IPS DF 4.7 (cell line): ENCODE data around the gene PCDHB2.
"Not testable (repeated sequence)": the region's sequence is repeated elsewhere in the genome, so short reads cannot be mapped to it uniquely, and the experiment has no call there.

Source experiments
- DNase-seq: peaks from one replicate; pipeline ENCODE4 v3.0.0-alpha.2; 2013; ENCODE audit warnings: low spot score; ENCODE audit errors: extremely low read depth

The PCDHB2 gene

GRCh38 chr5:141094481-141095262 lies at the start of gene PCDHB2:
Gene PCDHB2, plus strand, starts transcription at chr5:141094615. Its CDS starts 176 bp downstream, at chr5:141094791.
- peak; percentile 85 for DNase-seq

- no peak for DNase-seq
These were observed 43.5 kb upstream of the PCDHB2 start, which contains the start of gene PCDHB1 for GRCh38 chr5:141050622-141051520. Gene PCDHB1, plus strand, starts transcription at chr5:141051374. Its CDS starts 97 bp downstream, at chr5:141051471.

GRCh38 chr5:141051521-141051866 lies 42.9 kb upstream of the PCDHB2 start:
- no peak for DNase-seq

GRCh38 chr5:141077826-141078225 lies 16.6 kb upstream of the PCDHB2 start:
- DNase-seq: no peak

- DNase-seq: no peak
These were observed 12.2 kb upstream of the PCDHB2 start for GRCh38 chr5:141082228-141082627.

GRCh38 chr5:141084487-141084989 lies 9.9 kb upstream of the PCDHB2 start:
- DNase-seq: no peak

- no peak for DNase-seq
These were observed 837 bp downstream of the PCDHB2 start for GRCh38 chr5:141095263-141095641.

- not testable (repeated sequence) for DNase-seq
These were observed 1.8 kb downstream of the PCDHB2 start for GRCh38 chr5:141096181-141096580.

- DNase-seq: not testable (repeated sequence)
These were observed 2.2 kb downstream of the PCDHB2 start for GRCh38 chr5:141096586-141096985.

GRCh38 chr5:141100243-141100805 lies 5.9 kb downstream of the PCDHB2 start, which contains the start of gene PCDHB3:
Gene PCDHB3, plus strand, starts transcription at chr5:141100473. Its CDS starts 177 bp downstream, at chr5:141100650.
- DNase-seq: peak; percentile 60

GRCh38 chr5:141101059-141101458 lies 6.6 kb downstream of the PCDHB2 start:
- no peak for DNase-seq

- DNase-seq: not testable (repeated sequence)
These were observed 7.7 kb downstream of the PCDHB2 start for GRCh38 chr5:141102070-141102469.

- DNase-seq: not testable (repeated sequence)
These were observed 8.1 kb downstream of the PCDHB2 start for GRCh38 chr5:141102471-141102870.

- no peak for DNase-seq
These were observed 10.9 kb downstream of the PCDHB2 start for GRCh38 chr5:141105350-141105749.

- no peak for DNase-seq
These were observed 24.8 kb downstream of the PCDHB2 start for GRCh38 chr5:141119250-141119649.

GRCh38 chr5:141121563-141121962 lies 27.1 kb downstream of the PCDHB2 start, which contains the start of gene PCDHB4:
Gene PCDHB4, plus strand, starts transcription at chr5:141121818. Its CDS starts 181 bp downstream, at chr5:141121999.
- peak; percentile 22 for DNase-seq

- DNase-seq: no peak
These were observed 27.6 kb downstream of the PCDHB2 start for GRCh38 chr5:141121985-141122384.

- not testable (repeated sequence) for DNase-seq
These were observed 29.2 kb downstream of the PCDHB2 start for GRCh38 chr5:141123396-141124135.

- no peak for DNase-seq
These were observed 32.9 kb downstream of the PCDHB2 start for GRCh38 chr5:141127305-141127704.

- peak; percentile 66 for DNase-seq
These were observed 40.8 kb downstream of the PCDHB2 start, which contains the start of gene PCDHB5 for GRCh38 chr5:141135030-141135717. Gene PCDHB5, plus strand, starts transcription at chr5:141135206. Its CDS starts 229 bp downstream, at chr5:141135435.
